Glomerular visceral epithelial cell (primary cell): ENCODE results near the gene F10.
"Not testable (repeated sequence)": the region's sequence is repeated elsewhere in the genome, so short reads cannot be mapped to it uniquely, and the experiment has no call there.

Source experiments
- DNase-seq: peaks from one replicate; pipeline ENCODE4 v3.0.0-alpha.2; 2016; ENCODE audit errors: extremely low spot score

Gene F10

GRCh38 chr13:113102302-113102701 is 20.3 kb upstream of the F10 start:
- not testable (repeated sequence) for DNase-seq

- no peak for DNase-seq
These were observed 19.9 kb upstream of the F10 start for GRCh38 chr13:113102727-113103126.

- DNase-seq = no peak
These were observed 19.0 kb upstream of the F10 start for GRCh38 chr13:113103646-113104045.

GRCh38 chr13:113105032-113105920 is 17.3 kb upstream of the F10 start, which contains the start of gene F7:
F7 (plus strand) TSS chr13:113105791; CDS start chr13:113105842, 51 bp downstream.
- no peak for DNase-seq

- no peak for DNase-seq
These were observed 16.6 kb upstream of the F10 start for GRCh38 chr13:113105921-113106452.

- DNase-seq = no peak
These were observed 15.8 kb upstream of the F10 start for GRCh38 chr13:113106711-113107351.

- not testable (repeated sequence) for DNase-seq
These were observed 14.1 kb upstream of the F10 start for GRCh38 chr13:113108521-113108920.

- no peak for DNase-seq
These were observed 13.2 kb upstream of the F10 start for GRCh38 chr13:113109151-113110047.

GRCh38 chr13:113110048-113110851 is 12.3 kb upstream of the F10 start:
- DNase-seq = no peak

GRCh38 chr13:113110852-113111315 is 11.7 kb upstream of the F10 start:
- DNase-seq = no peak

- not testable (repeated sequence) for DNase-seq
These were observed 10.8 kb upstream of the F10 start for GRCh38 chr13:113111821-113112220.

GRCh38 chr13:113112475-113112874 is 10.1 kb upstream of the F10 start:
- not testable (repeated sequence) for DNase-seq

GRCh38 chr13:113112893-113113845 is 9.4 kb upstream of the F10 start:
- DNase-seq = no peak

GRCh38 chr13:113113846-113114271 is 8.7 kb upstream of the F10 start:
- DNase-seq = no peak

GRCh38 chr13:113114511-113115362 is 7.9 kb upstream of the F10 start:
- DNase-seq = no peak

GRCh38 chr13:113115363-113116205 is 7.0 kb upstream of the F10 start:
- no peak for DNase-seq

GRCh38 chr13:113116206-113116800 is 6.3 kb upstream of the F10 start:
- no peak for DNase-seq
